Heart left ventricle (tissue), 16 donors: Measurements from ENCODE around the gene DYNC2H1. TPM values are rescaled to one million over a fixed set of nuclear protein-coding genes. Genes with fewer than 3 reads are reported as not detected.
A peak's percentile ranks its signal among the peaks of the same experiment; 100 is the strongest.

Experiments
- ATAC-seq, 4 donors: fragments of 200-7000 bp; cut with Tn5 transposase; one replicate each; pipeline ENCODE4 v1.9.1; 2020 to 2022; ENCODE audit warnings: moderate library complexity in 4 of 4, mild to moderate bottlenecking in 3 of 4, moderate number of reproducible peaks in 1 of 4
- DNase-seq, 5 donors: peaks; one replicate each; pipeline ENCODE4 v3.0.0-alpha.2; 2020
- H3K27ac ChIP-seq, 12 donors: fragments of 200-600 bp; sonication (generic) in 4 of 12; one replicate each; pipeline versions ENCODE4 v1.5.0 to v1.8.0; 2016 to 2022; ENCODE audit warnings: mild to moderate bottlenecking in 2 of 12
- H3K27me3 ChIP-seq, 9 donors: fragments of 200-600 bp; sonication (generic) in 2 of 9; one replicate each; pipeline versions ENCODE4 v1.5.1 to v1.8.0; 2016 to 2022; ENCODE audit warnings: mild to moderate bottlenecking in 3 of 9
- H3K36me3 ChIP-seq, 9 donors: fragments of 200-600 bp; sonication (generic) in 2 of 9; one replicate each; pipeline versions ENCODE4 v1.5.0 to v1.8.0; 2018 to 2022; ENCODE audit warnings: mild to moderate bottlenecking in 2 of 9
- H3K4me1 ChIP-seq, 12 donors: fragments of 200-600 bp; sonication (generic) in 4 of 12; one replicate each; pipeline versions ENCODE4 v1.5.0 to v1.8.0; 2016 to 2022; ENCODE audit warnings: mild to moderate bottlenecking in 3 of 12
- H3K4me3 ChIP-seq, 12 donors: fragments of 200-600 bp; sonication (generic) in 4 of 12; one replicate each; pipeline versions ENCODE4 v1.5.0 to v1.8.0; 2017 to 2022; ENCODE audit warnings: mild to moderate bottlenecking in 9 of 12, moderate library complexity in 4 of 12
- H3K9me3 ChIP-seq, 12 donors: fragments of 200-600 bp; sonication (generic) in 4 of 12; one replicate each; pipeline versions ENCODE4 v1.5.0 to v1.8.0; 2016 to 2022; ENCODE audit warnings: mild to moderate bottlenecking in 1 of 12
- POLR2A ChIP-seq, 2 donors: fragments of 450-650 bp; IDR thresholded peaks; one replicate each; pipeline ENCODE4 v1.6.1; 2017; ENCODE audit warnings: antibody characterized with exemption in 2 of 2, mild to moderate bottlenecking in 2 of 2, moderate library complexity in 2 of 2
- WGBS, 4 donors: extraction: QIAGEN DNeasy Blood & Tissue Kit in 2 of 4; methylation state at CpG; one replicate each; pipeline versions ENCODE4 v1.1.5 to v1.1.7; 2013 to 2018; 5-methylcytosine and 5-hydroxymethylcytosine counted together
- intact Hi-C, 10 donors: fragments of 100-400 bp; cut with DNase I; formaldehyde crosslinking; loops; one replicate each; pipeline versions ENCODE4 v1.11.1 to v1.14.2; 2022
- polyA plus RNA-seq, 2 donors: library from polyadenylated mRNA; stranded (reverse); fragments of 200-250 nt; gene quantifications; one replicate each; pipeline ENCODE4 v1.2.3, GENCODE V29; 2013
- total RNA-seq, 9 donors: library from RNA; depleted of rRNA in 2 of 9; stranded (reverse); fragments of >200 nt in 2 of 9; fragmentation: NEBNext Ultra II Directional in 3 of 9; extraction: Animal tissue kit (Norgen Biotek cat#: 25700) in 3 of 9; gene quantifications; one replicate each; pipeline versions ENCODE4 v1.1.0 to v1.2.4, GENCODE V29; 2016 to 2023
- TF ChIP-seq, protein P1 (sequence below), 12 donors: fragments of 200-600 bp; sonication (generic) in 4 of 12; IDR thresholded peaks; one replicate each; pipeline versions ENCODE4 v1.5.0 to v1.8.0; 2018 to 2022; ENCODE audit warnings: antibody characterized with exemption in 12 of 12, mild to moderate bottlenecking in 5 of 12
- donor health status: ischemic (EF 13 %, LVEDD 7.1; RV severe dilation, severe dysfunction).
- donor health status: healthy with polysubstance abuse.
- donor health status: DM: no; HTN: yes; CAD: no.
- donor health status: DM: no; HTN: no; CAD: no.
- donor health status: ischemic (EF 25% LVEDD 6.9; RV normal size, moderate dysfunction).
- donor health status: ischemic (EF 25% LVEDD 5.7; RV mildly dilated, moderate dysfunction).
- donor health status: healthy.
- donor health status: DM: yes; HTN: yes; CAD: no.
- donor health status: ischemic (EF 35%, LVEDD 5.7; RV mildly dilated, moderate dysfunction).
- donor health status: nonischemic (EF 11% LVEDD 7.7; RV severe dilation, severe dysfunction).
- donor health status: DM: yes; HTN: yes; CAD: no.
- donor health status: PGD.
- donor health status: ischemic (EF 29% LVEDD 5.4; RV normal size, mild dysfunction).
- donor health status: nonischemic (EF 23%, LVEDD 6.1; RV moderate dilation, normal function).

DYNC2H1 gene
- total and polyA plus RNA-seq, 11 donors, result 2.3 to 7.2 (median 3.7) TPM

GRCh38 chr11:103109818-103110388 lies 677 bp downstream of the DYNC2H1 start:
- Histone ChIP-seq H3K4me1 (peaks cover 0 to 15% (median 4%) of the 10 kb centered on the region in 12 donors), H3K9me3 (no peaks in the 10 kb centered on the region), H3K27me3 (peaks cover 0 to 4% (median 0%) of the 10 kb centered on the region in 9 donors), H3K4me3 (peak overlapping the region; percentile 38 to 80 (median 69)), H3K36me3 (peaks cover 0 to 5% (median 0%) of the 10 kb centered on the region in 9 donors), H3K27ac (peak overlapping the region in 11 of 12 donors; percentile 22 to 76 (median 41))
- TF ChIP-seq, protein P1, sequence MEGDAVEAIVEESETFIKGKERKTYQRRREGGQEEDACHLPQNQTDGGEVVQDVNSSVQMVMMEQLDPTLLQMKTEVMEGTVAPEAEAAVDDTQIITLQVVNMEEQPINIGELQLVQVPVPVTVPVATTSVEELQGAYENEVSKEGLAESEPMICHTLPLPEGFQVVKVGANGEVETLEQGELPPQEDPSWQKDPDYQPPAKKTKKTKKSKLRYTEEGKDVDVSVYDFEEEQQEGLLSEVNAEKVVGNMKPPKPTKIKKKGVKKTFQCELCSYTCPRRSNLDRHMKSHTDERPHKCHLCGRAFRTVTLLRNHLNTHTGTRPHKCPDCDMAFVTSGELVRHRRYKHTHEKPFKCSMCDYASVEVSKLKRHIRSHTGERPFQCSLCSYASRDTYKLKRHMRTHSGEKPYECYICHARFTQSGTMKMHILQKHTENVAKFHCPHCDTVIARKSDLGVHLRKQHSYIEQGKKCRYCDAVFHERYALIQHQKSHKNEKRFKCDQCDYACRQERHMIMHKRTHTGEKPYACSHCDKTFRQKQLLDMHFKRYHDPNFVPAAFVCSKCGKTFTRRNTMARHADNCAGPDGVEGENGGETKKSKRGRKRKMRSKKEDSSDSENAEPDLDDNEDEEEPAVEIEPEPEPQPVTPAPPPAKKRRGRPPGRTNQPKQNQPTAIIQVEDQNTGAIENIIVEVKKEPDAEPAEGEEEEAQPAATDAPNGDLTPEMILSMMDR (IDR thresholded peaks at IDR 0.05), result no peak
- TF ChIP-seq POLR2A (IDR thresholded peaks at IDR 0.05), result no peak
- ATAC-seq (peak in 2 of 4 donors; percentile 13 to 27), DNase-seq (peak in 1 of 5 donors; percentile 19)
- WGBS, 4 donors, result 22 to 35% (median 32%) methylated on average over 26 of the region's 26 CpGs
- intact Hi-C loops, result loop anchor here in 1 of 10 donors (2.0 kb wide), 1 partner anchor 17 kb away; the partner anchor contains the start of gene DCUN1D5

DNA sequence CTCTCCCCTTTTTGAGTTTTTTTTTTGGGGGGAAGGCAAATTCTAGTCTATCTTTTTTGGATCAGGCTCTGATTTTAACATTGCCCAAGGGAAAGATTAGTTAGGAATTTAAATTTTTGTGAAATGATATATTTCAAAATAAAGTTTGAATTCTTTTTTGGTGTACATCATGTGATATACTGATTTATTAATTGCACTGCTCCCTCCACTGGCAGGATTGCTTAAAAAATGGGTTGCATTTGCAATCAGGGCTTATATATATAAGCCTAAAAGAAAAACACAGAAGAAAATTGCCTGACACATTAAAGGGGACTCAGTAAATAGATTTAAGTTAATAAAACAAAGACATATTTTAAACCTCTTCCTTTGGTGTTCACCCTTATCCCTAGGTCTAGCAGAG lies 1.2 kb downstream of the DYNC2H1 start:
- no peaks in the 10 kb centered on the region for H3K9me3 ChIP-seq
- H3K27ac ChIP-seq, result peak overlapping the region in 1 of 12 donors; percentile 76
- DNase-seq (no peak), ATAC-seq (no peak)
- H3K36me3 ChIP-seq, result peaks cover 0 to 7% (median 0%) of the 10 kb centered on the region in 9 donors
- TF ChIP-seq, protein P1 (IDR thresholded peaks at IDR 0.05), result peak in 2 of 12 donors; percentile 5 to 13
- TF ChIP-seq POLR2A (IDR thresholded peaks at IDR 0.05), result no peak
- H3K4me3 ChIP-seq, result peak overlapping the region in 9 of 12 donors; percentile 61 to 80 (median 70)
- peaks cover 0 to 3% (median 0%) of the 10 kb centered on the region in 9 donors for H3K27me3 ChIP-seq
- intact Hi-C loops, result no loop called here
- H3K4me1 ChIP-seq, result peaks cover 0 to 15% (median 4%) of the 10 kb centered on the region in 12 donors

DNA sequence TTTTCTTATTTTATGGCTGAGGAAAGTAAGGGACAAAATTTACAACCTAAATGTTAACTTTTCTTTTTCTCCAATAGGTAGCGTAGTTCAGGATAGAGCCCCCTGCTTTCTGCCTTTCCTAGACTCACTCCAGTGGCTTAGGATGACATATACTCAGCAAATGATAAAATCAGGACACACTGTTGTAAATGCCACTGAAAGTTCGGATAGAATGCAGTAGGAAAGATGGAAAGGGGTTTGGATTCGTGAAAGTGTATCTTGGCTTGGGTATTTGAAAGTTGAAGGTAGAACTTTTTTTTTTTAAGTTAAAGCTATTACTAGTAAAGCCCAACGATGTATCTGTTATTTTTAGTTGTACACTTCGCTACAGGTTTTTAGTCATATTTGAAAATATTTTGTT lies 2.2 kb downstream of the DYNC2H1 start:
- no peaks in the 10 kb centered on the region for H3K27me3 ChIP-seq
- no peak for ATAC-seq
- peaks cover 0 to 11% (median 0%) of the 10 kb centered on the region in 9 donors for H3K36me3 ChIP-seq
- peaks cover 0 to 15% (median 4%) of the 10 kb centered on the region in 12 donors for H3K4me1 ChIP-seq
- intact Hi-C loops, result no loop called here
- DNase-seq, result no peak
- no peak for TF ChIP-seq POLR2A (IDR thresholded peaks at IDR 0.05)
- TF ChIP-seq, protein P1 (IDR thresholded peaks at IDR 0.05), result no peak
- 88 to 93% (median 91%) methylated on average over 5 of the region's 5 CpGs for WGBS, 4 donors
- H3K27ac ChIP-seq, result no peak overlapping the region
- no peak overlapping the region for H3K4me3 ChIP-seq
- no peaks in the 10 kb centered on the region for H3K9me3 ChIP-seq

- Histone ChIP-seq H3K27ac (no peak overlapping the region), H3K9me3 (no peaks in the 10 kb centered on the region), H3K4me3 (no peak overlapping the region), H3K27me3 (no peaks in the 10 kb centered on the region), H3K4me1 (peaks cover 0 to 15% (median 4%) of the 10 kb centered on the region in 12 donors), H3K36me3 (peaks cover 0 to 12% (median 0%) of the 10 kb centered on the region in 9 donors)
- no peak for ATAC-seq
- intact Hi-C loops, result no loop called here
- 76 to 91% (median 81%) methylated on average over 1 of the region's 1 CpG for WGBS, 4 donors
- TF ChIP-seq, protein P1 (IDR thresholded peaks at IDR 0.05), result no peak
- TF ChIP-seq POLR2A (IDR thresholded peaks at IDR 0.05), result no peak
- no peak for DNase-seq
Observed at GRCh38 chr11:103112364-103112763, 3.1 kb downstream of the DYNC2H1 start.
